T-helper 1 cell treated with Interleukin-12 subunit alpha and Interleukin-12 subunit beta and Interleukin-4 antibody, amounts not matched to agents 30 μg/mL and 1 μg/mL, for 36 hours (primary cell): ENCODE results near the gene XPO6.
A peak's percentile ranks its signal among the peaks of the same experiment; 100 is the strongest.

ENCODE experiments used
- H3K27ac Mint-ChIP-seq: one replicate; pipeline ENCODE4 v1.8.0; 2021; ENCODE audit warnings: mild to moderate bottlenecking, mixed read lengths
- H3K27me3 Mint-ChIP-seq: one replicate; pipeline ENCODE4 v1.8.0; 2021; ENCODE audit warnings: low read depth, mixed read lengths
- H3K36me3 Mint-ChIP-seq: one replicate; pipeline ENCODE4 v1.8.0; 2021; ENCODE audit warnings: low read depth, mixed read lengths
- H3K4me1 Mint-ChIP-seq: one replicate; pipeline ENCODE4 v1.8.0; 2021; ENCODE audit warnings: low read depth, mixed read lengths
- H3K4me3 Mint-ChIP-seq: one replicate; pipeline ENCODE4 v1.8.0; 2021; ENCODE audit warnings: mild to moderate bottlenecking, moderate library complexity, mixed read lengths
- H3K9me3 Mint-ChIP-seq: one replicate; pipeline ENCODE4 v1.8.0; 2021; ENCODE audit warnings: mixed read lengths

The XPO6 gene

DNA sequence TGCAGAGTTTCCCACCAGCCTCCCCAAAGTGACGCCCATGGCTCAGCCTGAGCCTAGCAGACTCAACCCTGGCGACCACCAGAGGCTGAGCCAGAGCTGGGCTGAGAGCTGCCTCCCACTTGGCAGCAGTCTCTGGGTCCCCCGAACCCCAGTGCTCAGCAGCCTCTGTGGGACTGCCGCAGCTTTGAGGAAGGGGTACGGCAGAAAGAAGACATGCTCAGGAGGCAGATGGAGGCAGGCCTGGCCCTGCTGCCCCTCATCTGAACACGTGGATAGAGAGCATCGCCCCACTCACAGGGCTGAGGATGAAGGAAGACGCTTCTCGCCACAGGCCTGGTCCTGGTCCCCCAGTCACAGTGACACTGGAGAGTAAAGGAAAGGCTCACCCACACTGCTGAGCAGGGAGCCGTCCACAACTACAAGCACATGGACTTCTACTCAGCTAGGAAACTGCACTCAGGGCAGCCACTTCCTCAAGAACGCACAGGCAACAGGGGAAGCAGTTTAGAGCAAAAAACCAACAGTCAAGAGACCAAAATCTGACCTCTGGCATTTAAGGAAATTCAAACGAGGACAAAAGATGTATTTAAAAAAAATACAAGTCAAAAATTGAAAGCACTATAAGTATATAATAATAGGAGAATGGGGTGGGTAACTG is 103.0 kb downstream of the XPO6 start:
- peaks cover 45% of the 10 kb centered on the region for H3K36me3 Mint-ChIP-seq
- H3K27me3 Mint-ChIP-seq = no peaks in the 10 kb centered on the region
- H3K4me3 Mint-ChIP-seq = no peak overlapping the region
- H3K9me3 Mint-ChIP-seq = no peaks in the 10 kb centered on the region
- peaks cover 19% of the 10 kb centered on the region for H3K4me1 Mint-ChIP-seq
- H3K27ac Mint-ChIP-seq = no peak overlapping the region

DNA sequence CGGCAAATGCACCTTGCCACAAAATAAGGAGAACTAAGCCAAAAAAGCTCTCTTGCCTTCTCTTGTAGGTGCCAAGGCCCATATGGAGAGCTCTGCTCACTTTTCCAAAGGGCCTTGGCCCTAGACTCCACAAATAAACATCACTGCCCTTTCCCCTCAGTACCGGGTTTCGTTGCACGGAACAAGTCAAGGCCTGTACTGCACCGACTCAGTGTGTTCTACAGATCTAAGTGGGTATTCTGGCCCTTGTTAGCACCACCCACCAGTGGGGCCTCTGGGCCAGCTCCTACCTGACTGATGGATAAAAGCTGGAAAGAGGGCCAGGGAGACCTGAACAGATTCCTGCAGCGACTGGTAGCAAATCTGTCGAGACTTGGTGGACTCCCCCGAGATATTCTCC is 104.5 kb downstream of the XPO6 start:
- H3K36me3 Mint-ChIP-seq = peaks cover 45% of the 10 kb centered on the region
- H3K4me3 Mint-ChIP-seq = no peak overlapping the region
- no peaks in the 10 kb centered on the region for H3K27me3 Mint-ChIP-seq
- peaks cover 15% of the 10 kb centered on the region for H3K4me1 Mint-ChIP-seq
- H3K9me3 Mint-ChIP-seq = no peaks in the 10 kb centered on the region
- H3K27ac Mint-ChIP-seq = peak overlapping the region; percentile 36

DNA sequence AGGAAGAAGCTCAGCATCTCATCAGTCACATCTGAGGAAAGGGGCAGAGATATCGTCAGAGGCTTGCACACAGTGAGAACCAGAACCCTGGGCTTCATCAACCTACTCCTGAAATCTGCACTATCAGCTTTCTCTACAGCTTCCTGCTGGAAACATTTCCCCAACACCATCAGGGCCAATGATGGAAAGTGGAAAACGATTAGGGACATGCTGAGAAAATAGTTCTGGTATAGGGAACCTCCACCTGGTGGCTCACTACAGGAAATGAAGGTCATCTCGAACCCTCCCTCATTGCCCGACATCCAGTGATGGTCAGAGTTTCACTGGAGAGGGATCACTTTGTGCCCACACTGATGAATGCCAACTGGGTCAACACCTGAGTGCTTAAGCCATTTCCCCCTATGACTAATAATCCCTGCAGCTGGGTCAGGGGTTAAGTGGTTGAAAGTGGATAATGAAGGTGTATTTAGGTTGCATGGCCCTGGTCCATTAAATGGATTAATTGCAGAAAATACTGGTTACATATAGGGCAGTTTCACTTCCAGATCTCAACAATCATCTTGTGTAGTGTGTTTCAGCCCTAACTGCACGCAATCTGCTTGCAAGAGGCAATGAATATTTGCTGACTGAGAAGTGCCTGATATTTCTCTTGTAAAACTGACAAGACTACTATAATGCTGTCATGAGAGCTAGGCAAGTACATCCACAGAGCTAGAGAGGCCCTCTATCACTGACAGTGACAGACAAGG is 105.1 kb downstream of the XPO6 start:
- Mint-ChIP-seq H3K9me3 (no peaks in the 10 kb centered on the region), H3K36me3 (peaks cover 48% of the 10 kb centered on the region), H3K27ac (no peak overlapping the region), H3K27me3 (no peaks in the 10 kb centered on the region), H3K4me1 (peaks cover 15% of the 10 kb centered on the region), H3K4me3 (no peak overlapping the region)

DNA sequence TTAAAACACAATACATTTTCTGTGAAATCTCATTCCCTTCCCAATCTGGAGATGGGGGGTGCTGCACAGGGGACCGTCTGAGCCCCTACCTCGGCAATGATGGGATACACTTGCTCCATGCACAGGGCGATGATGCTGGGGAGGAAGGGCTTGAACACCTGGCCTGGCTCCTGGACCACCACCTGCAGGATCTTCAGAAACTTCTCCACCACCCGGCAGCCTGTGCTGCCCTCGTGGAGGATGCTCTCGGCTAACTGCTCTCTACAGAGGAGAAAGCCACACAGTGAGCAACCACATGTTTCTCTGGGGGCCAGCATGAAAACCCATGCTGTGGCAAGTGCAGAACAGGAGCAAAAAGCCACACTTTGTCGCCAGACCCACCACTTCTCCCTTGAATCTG is 105.8 kb downstream of the XPO6 start:
- H3K4me3 Mint-ChIP-seq = no peak overlapping the region
- H3K9me3 Mint-ChIP-seq = no peaks in the 10 kb centered on the region
- H3K27me3 Mint-ChIP-seq = no peaks in the 10 kb centered on the region
- H3K36me3 Mint-ChIP-seq = peaks cover 49% of the 10 kb centered on the region
- no peak overlapping the region for H3K27ac Mint-ChIP-seq
- H3K4me1 Mint-ChIP-seq = peaks cover 15% of the 10 kb centered on the region

DNA sequence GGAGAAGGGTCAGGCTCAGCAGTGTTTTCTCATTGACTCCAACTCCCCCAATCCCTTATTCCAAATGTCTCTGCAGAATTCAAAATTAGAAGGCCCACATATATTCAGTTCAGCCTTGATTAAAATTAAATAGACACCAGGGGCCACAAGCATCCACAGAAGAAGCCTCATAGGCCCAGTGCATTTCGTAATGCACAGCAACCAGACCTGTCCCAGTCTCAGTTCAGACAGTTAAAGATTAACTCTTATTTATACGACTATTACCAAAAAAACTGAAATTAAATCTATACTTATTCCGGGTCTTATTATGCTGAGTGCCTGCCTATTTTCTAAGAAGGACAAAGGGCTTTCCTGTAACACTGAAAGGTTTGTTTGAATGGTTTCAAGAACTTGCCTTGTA is 106.5 kb downstream of the XPO6 start:
- H3K27ac Mint-ChIP-seq = no peak overlapping the region

DNA sequence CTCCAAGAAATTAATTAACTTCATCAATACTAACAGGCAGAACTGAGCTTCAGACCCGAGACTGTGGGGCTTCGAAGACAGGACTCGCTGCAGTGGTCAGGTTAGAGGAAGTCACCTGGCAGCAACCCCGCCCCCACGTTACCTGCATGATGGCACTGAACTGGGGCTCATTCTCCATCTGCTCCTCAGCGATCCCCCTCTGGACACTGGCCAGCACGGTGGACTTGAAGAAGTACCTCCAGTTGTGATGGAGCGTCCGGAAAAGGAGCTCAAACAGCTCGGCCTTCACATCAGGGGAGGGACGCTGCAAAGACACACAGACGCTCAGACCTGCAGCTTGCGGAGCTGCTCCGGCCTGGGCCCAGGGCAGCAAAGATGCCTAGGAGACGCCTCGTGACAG is 107.4 kb downstream of the XPO6 start:
- Mint-ChIP-seq H3K36me3 (peaks cover 39% of the 10 kb centered on the region), H3K27me3 (no peaks in the 10 kb centered on the region), H3K4me1 (peaks cover 4% of the 10 kb centered on the region), H3K4me3 (no peak overlapping the region), H3K27ac (no peak overlapping the region), H3K9me3 (no peaks in the 10 kb centered on the region)

More for the DNA sequence above, 106.5 kb downstream of the XPO6 start:
- H3K9me3 Mint-ChIP-seq = no peaks in the 10 kb centered on the region
- H3K36me3 Mint-ChIP-seq = peaks cover 46% of the 10 kb centered on the region
- no peaks in the 10 kb centered on the region for H3K27me3 Mint-ChIP-seq
- H3K4me1 Mint-ChIP-seq = peaks cover 10% of the 10 kb centered on the region
- H3K4me3 Mint-ChIP-seq = no peak overlapping the region

DNA sequence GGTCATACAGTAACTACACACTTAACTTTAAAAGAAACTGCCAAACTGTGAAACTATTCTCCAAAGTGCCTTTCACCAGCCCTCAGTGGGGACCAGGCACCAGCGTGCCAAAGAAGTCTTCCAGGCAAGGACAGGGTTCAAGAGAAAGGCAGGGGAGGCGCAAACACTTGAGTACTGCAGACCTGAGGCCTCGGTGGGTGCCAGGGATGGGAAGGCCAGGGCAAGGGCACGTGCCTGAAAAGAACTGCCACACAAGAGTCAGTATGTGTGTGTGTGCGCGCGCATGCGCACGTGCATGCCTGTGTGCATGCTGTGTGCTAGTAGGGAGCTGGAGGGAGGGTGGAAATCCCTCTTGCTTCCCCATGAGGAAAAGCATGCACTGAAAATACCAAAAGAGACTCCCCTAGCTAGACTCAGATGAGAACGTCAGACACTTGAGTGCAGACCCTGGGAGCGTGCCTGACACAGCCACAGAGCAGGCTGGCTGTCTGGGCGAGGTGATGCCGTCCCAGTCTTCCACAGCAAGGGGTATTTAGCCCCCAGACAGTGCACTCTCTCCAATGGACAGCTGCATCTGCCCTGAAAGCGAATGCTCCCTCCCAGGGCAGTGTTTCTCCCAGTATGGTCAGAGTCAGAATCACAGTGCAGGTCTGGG is 108.1 kb downstream of the XPO6 start:
- Mint-ChIP-seq H3K27ac (peak overlapping the region; percentile 31), H3K9me3 (no peaks in the 10 kb centered on the region), H3K36me3 (peaks cover 41% of the 10 kb centered on the region), H3K27me3 (no peaks in the 10 kb centered on the region), H3K4me1 (peaks cover 2% of the 10 kb centered on the region), H3K4me3 (no peak overlapping the region)

DNA sequence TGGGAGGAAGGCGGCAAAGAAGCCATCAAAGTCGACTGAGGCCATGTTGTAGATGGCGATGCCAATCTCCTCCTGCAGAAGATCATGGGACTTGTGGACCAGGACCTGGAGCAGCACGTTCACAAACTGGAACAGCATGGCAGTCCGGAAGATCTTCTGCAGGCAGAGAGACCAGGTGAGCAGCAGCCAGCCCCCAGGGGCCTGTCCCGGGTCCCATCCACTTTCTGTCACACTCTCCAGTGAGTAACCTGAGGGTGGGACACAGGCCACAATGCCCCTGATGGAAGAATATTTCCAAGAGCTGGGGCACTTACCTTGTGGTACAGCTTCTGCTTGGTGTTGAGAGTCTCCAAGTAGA is 110.3 kb downstream of the XPO6 start:
- H3K36me3 Mint-ChIP-seq = peaks cover 48% of the 10 kb centered on the region
- H3K27me3 Mint-ChIP-seq = no peaks in the 10 kb centered on the region
- H3K4me1 Mint-ChIP-seq = peaks cover 2% of the 10 kb centered on the region
- no peak overlapping the region for H3K4me3 Mint-ChIP-seq
- H3K9me3 Mint-ChIP-seq = no peaks in the 10 kb centered on the region
- H3K27ac Mint-ChIP-seq = no peak overlapping the region

DNA sequence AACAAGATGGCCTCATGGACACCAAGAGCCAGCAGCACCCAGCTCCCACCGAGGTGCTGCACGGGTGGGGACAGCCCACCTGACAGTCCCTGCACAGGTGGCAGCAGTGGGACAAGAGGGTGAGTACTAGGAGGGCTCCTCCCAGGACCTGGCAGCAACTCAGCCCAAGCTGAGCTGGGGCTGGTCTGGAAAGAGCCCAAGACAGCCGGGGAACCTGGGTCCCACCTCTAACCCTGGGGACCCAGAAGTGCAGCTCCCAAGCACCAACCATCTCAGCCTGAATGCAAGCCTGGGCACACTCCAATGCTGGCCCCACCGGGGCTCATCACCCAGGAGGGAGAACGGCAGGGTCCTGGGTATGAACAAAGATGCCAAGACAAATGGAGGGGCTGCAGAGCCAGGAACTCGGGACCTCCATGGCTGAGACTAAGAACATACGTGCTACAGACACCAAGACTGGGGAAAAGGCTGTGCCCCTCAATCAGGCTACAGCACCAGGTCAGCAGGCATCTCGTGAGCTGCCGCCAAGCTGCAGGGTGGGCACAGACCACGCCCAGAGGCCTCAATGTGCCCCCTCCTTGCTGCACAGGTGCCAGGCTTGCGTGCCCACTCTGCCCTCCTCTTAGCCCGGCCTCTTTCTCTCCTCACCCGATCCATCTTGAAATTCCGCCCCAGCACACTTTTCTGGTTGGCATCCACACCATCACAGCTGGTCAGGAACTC is 110.8 kb downstream of the XPO6 start:
- Mint-ChIP-seq H3K27me3 (no peaks in the 10 kb centered on the region), H3K4me1 (peaks cover 2% of the 10 kb centered on the region), H3K27ac (no peak overlapping the region), H3K9me3 (no peaks in the 10 kb centered on the region), H3K4me3 (no peak overlapping the region), H3K36me3 (peaks cover 45% of the 10 kb centered on the region)

DNA sequence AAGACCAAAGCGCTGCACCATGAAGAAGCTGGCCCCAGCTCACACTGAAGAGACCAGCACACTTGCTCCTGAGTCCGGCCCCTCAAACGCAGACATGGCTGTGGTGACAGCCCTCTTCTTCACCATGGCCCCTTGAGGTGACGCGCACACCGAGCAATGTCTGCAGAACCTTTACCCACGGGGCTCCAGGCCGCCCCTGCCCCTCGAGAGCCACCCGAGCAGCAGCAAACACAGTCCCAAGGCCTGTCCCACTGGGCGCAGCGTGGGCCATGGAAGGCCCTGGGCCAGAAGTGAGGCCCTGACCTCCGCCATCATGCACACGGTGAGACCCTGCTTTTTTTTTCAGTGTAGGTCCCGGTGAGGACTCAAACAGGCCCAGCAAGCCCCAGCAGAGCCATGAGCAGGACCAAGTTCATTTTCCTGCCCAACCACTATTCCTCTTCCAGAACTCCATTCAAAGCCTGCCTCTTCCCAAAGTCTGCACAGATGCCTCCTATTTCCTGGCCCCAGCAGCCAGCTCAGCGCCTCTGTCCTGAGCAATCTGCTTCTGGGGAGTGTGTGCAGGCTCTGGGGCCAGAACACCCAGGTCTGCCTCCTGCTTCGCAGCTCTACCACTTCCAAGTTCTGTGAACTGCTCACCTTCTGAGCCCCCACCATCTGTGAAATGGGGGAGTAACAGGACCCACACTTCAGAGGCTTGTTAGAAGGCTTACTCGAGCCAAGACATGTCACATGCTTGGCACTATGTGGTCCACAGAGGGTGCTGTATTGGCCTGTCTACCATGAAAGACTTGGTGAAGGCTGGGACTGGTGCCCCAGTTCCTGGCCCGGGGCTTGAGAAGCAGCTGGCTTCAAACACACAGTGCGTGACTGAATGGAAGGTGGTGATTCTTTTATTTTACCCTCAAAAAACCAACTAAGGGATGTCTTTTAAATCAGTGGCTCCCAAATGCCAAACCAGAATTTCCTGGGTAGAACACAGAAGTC is 112.5 kb downstream of the XPO6 start:
- H3K9me3 Mint-ChIP-seq = no peaks in the 10 kb centered on the region
- peaks cover 37% of the 10 kb centered on the region for H3K36me3 Mint-ChIP-seq
- no peak overlapping the region for H3K27ac Mint-ChIP-seq
- H3K27me3 Mint-ChIP-seq = no peaks in the 10 kb centered on the region
- H3K4me1 Mint-ChIP-seq = peaks cover 2% of the 10 kb centered on the region
- H3K4me3 Mint-ChIP-seq = no peak overlapping the region

DNA sequence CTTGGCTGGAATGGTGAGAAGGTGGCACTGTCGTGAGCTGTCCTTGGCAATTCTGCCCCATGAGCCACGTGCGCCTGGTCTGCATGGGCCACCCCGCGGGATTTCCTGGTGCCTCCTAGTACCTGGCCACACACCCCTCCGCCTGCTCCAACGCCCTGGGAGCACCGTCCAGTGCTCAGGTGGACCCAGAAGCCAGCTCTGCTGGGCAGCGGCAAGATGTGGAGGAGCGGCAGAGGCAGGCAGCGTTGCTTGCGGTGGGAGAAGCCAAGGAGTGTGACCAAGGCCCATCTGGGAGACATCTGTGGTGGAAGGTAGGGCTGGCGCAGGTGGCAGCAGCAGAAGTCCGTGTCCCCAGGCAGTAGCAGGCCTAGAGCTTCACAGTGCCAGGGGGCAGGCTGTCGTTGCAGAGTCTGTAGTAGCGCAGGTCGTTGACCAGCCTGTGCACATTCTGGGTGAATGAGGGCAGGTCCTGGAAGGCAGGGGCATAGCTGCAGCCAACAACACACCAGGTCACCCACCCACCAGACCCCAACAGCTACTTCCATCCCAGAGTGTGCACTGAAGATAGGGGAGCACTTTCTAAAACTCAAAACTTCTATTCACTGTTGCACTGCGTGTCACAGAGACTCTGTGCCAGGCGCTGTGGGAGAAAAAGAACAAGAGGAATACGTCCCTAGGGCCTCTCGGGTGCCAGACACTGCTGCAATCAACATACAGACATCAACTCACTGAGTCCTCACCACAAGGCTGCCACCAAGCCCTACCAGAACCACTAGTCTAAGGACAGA is 113.4 kb downstream of the XPO6 start:
- Mint-ChIP-seq H3K36me3 (peaks cover 32% of the 10 kb centered on the region), H3K9me3 (no peaks in the 10 kb centered on the region), H3K4me3 (no peak overlapping the region), H3K4me1 (peaks cover 2% of the 10 kb centered on the region), H3K27me3 (no peaks in the 10 kb centered on the region), H3K27ac (no peak overlapping the region)

DNA sequence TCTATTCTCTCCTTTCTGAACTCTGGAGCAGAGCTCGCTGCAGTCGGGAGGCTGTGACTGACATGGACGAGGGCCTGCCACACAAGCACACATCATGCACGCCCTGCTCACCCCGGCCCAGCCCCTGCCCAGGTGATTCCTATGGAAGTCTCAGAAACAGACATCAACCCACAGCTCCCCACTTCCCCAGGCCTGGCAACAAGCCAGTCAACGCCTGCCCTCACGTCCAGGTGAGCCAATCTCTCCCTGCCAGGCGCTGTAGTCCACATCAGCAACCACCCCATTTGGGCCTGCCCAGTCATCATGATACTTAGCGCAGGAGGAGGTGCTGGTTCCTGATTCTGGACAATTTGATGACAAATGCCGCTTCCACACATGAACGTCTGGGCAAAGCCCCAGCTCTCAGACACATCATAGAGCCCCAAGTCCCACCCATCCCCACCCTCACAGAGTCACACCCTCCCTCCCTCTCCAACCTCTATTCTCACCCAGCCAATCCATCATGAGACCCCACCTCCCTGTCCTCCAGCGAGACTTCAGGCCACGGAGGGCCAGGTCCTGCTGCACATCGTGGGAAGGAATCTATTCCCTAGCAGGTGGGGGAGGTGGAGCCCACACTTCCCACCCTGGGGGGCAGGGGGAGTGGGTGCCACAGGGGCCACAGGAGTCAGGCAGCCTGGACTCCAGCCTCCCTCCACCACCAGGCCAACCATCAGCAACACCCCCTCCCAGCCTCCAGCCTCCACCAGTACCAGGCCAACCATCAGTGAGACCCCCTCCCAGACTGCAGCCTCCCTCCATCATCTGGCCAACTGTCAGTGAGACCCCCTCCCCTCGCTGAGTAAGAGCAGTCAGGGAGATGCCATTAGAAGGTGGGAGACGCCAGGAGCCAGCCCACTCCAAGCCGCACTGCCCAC is 114.5 kb downstream of the XPO6 start:
- peaks cover 26% of the 10 kb centered on the region for H3K36me3 Mint-ChIP-seq
- H3K4me3 Mint-ChIP-seq = no peak overlapping the region
- H3K27ac Mint-ChIP-seq = no peak overlapping the region
- H3K9me3 Mint-ChIP-seq = no peaks in the 10 kb centered on the region
- H3K4me1 Mint-ChIP-seq = peaks cover 2% of the 10 kb centered on the region
- no peaks in the 10 kb centered on the region for H3K27me3 Mint-ChIP-seq
